HPDE6-E6E7 (cell line): ENCODE results near the gene NAGLU.
"Not testable (repeated sequence)": the region's sequence is repeated elsewhere in the genome, so short reads cannot be mapped to it uniquely, and the experiment has no call there.

Source experiments
- DNase-seq: peaks from one replicate; pipeline ENCODE4 v3.0.0; 2011; ENCODE audit warnings: missing footprints; ENCODE audit errors: extremely low spot score

NAGLU gene

GRCh38 chr17:42544874-42545283 is 8.8 kb downstream of the NAGLU start:
- DNase-seq: no peak

DNA sequence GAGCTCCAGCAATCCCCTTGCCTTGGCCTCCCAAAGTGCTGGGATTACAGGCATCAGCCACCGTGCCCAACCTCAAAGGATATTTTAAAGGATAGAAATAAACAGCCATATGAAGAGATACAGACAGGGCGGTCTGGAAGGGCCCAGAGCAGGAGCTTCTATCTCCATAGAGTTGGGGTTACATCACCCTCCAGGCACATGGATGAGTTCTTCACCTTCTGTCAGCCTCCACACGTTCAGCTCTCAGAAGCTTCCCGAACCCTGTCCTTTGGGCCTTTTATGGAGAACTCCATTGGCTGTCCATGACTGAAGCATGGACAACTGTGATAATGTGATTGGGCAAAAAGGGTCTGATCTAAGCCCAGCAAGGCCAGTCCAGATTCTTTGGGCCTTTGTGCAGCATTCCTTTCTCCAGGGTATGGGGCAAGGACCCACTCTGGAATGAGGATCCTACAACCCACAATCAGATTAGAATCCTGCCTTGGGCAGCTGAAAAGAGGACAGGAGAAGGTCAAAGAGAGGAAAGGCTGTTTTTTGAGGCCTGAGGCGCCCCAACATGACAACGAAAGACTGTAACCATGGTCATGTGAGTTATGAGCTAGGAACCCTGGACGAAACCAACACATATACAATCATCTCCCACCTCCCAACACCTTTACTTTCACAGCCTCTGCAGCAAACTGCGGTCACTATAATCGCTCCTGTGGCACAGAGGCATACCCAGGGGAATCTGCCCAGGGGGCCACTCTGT is 9.9 kb downstream of the NAGLU start:
- not testable (repeated sequence) for DNase-seq

DNA sequence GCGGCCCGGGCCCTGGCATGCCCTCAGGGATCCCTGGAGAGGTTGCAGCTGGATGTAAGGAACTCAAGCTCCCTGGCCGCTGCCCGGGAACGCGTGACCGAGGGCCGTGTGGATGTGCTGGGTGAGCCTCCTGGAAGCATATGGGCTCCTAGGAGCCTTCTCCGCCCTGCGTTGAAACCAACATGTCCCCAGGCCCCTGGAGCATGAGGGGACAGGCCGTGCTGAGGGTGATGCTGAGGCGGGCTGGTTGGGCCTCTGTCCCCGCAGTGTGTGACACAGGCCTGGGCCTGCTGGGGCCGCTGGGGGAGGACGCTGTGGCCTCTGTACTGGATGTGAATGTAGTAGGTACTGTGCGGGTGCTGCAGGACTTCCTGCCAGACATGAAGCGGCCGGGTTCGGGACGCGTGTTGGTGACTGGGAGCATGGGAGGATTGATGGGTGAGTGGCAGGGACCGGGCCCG is 11.0 kb downstream of the NAGLU start:
- no peak for DNase-seq

- no peak for DNase-seq
Observed at GRCh38 chr17:42547698-42548069, 11.6 kb downstream of the NAGLU start.

DNA sequence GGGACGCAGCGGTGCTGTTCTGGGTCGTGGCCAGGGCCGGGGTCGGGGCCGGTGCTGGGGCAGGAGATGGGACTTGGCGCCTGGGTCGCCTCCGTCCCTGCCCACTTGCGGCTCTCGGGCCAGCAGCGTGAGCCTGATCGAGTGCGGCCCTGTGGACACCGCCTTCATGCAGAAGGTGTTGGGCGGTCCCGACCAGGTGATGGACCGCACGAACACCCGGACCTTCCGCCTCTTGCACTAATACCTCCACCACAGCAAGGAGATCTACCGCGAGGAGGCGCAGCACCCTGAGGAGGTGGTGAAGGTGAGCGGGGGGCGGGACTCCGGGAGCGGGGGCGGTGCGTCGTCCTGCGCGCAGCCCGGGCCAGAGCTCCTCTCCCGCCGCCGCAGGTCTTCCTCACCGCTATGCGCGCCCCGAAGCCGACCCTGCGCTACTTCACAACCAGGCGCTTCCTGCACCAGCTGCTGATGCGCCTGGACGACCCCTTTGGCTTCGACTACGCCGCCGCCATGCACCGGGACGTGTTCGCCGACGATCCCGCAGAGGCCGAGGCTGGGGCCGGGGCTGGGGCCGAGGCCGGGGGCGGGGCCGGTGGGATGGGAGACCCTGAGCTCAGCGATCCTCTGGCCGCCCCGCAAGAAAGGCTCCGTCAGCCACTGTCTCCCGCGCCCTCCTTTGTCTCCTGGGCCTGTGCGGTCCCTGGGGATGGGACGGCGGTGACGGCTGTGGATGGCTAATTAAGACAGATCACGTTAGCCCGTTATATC is 12.2 kb downstream of the NAGLU start:
- peak; percentile 84 for DNase-seq

DNA sequence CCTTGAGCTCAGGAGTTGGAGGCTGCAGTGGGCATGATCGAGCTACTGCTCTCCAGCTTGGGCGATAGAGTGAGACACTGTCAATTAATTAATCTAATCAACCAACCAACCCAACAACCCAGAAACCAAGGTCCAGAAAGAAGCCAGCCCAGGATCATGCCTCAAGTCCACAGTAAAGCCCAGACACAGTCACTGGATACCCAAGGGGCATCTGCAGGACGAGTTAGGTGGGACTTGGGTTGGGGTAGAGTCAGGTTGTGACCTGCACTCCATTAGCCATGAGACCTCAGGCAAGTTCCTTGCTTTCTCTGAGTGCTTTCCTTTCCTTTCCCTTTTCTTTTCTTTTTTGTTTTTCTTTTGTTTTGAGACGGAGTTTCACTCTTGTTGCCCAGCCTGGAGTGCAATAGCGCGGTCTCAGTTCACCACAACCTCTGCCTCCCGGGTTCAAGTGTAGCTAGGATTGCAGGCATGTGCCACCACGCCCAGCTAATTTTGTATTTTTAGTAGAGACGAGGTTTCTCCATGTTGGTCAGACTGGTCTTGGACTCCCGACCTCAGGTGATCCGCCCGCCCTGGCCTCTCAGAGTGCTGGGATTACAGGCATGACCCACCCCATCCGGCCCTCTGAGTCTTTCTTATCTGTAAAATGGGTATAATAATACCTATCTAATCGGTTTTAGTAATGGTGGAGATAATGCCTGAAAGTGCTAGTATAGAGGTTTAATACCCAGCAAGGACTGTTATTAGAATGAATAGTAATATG is 13.1 kb downstream of the NAGLU start:
- no peak for DNase-seq

- DNase-seq: not testable (repeated sequence)
Observed at GRCh38 chr17:42552736-42553135, 16.7 kb downstream of the NAGLU start, which contains the start of gene HSD17B1. HSD17B1 (plus strand) TSS chr17:42552923; CDS start chr17:42552934, 11 bp downstream.

GRCh38 chr17:42553161-42553818 is 17.2 kb downstream of the NAGLU start:
- DNase-seq: peak; percentile 72

GRCh38 chr17:42553866-42554249 is 17.8 kb downstream of the NAGLU start:
- DNase-seq: no peak

GRCh38 chr17:42554250-42555121 is 18.4 kb downstream of the NAGLU start:
- no peak for DNase-seq

DNA sequence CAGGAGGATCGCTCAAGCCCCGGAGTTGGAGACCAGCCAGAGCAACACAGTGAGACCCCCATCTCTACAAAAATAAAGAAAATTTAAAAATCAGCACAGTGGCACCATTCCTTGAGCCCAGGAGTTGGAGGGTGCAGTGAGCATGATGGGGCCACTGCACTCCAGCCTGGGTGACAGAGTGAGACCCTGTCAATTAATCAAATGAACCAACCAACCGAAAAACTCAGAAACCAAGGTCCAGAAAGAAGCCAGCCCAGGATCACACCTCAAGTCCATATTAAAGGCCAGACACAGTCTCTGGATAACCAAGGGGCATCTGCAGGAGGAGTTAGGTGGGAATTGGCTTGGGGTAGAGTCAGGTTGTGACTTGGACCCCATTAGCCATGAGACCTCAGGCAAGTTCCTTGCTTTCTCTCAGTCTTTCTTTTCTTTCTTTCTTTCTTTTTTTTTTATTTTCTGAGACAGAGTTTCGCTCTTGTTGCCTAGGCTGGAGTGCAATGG is 19.1 kb downstream of the NAGLU start:
- no peak for DNase-seq

- not testable (repeated sequence) for DNase-seq
Observed at GRCh38 chr17:42555961-42556617, 20.0 kb downstream of the NAGLU start.

DNA sequence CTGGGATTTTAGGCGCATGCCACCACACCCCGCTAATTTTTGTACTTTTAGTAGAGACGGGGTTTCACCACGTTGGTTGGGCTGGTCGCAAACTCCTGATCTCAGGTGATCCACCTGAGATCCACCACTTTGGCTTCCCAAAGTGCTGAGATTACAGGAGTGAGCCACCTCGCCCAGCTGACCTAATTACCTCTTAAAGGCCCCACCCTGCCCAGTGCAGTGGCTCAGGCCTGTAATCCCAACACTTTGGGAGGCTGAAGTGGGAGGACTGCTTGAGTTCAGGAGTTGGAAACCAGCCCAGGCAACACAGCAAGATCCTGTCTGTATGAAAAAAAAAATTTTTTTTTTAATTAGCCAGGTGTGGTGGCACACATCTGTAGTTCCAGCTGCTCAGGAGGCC is 23.0 kb downstream of the NAGLU start:
- DNase-seq: no peak

GRCh38 chr17:42560246-42560645 is 24.2 kb downstream of the NAGLU start:
- DNase-seq: no peak

- DNase-seq: peak; percentile 99
Observed at GRCh38 chr17:42561897-42562387, 25.9 kb downstream of the NAGLU start, which contains the start of gene COASY. COASY (plus strand) TSS chr17:42562148; CDS start chr17:42562623, 475 bp downstream.

- DNase-seq: no peak
Observed at GRCh38 chr17:42562388-42563142, 26.5 kb downstream of the NAGLU start.

GRCh38 chr17:42563143-42563509 is 27.1 kb downstream of the NAGLU start:
- DNase-seq: no peak

DNA sequence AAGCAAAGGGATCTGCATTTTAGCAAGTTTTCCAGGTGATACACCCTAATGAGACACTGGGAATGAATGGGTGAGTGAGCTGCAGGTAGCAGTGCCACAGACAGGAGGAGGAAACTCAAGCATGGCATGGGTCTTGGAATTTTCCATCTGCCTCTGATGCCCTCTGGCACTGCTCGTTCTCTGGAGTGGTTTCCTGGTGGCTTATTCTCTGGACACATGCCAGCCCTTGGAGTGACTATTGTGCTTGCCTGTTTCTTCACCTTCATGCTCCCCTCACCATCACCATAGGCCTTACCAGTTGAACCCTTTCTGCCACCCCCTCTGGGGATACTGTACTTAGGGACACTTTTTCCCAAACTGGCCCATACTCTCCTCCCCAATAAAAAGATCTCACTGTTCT is 27.5 kb downstream of the NAGLU start:
- no peak for DNase-seq

GRCh38 chr17:42563950-42564349 is 27.9 kb downstream of the NAGLU start:
- no peak for DNase-seq
